ENCODE results near the gene OSBPL5. TPM values are rescaled to one million over a fixed set of nuclear protein-coding genes. Genes with fewer than 3 reads are reported as not detected.

Gene OSBPL5
- total RNA-seq, 1 experiment from 2014 or later, result 6.4 TPM

DNA sequence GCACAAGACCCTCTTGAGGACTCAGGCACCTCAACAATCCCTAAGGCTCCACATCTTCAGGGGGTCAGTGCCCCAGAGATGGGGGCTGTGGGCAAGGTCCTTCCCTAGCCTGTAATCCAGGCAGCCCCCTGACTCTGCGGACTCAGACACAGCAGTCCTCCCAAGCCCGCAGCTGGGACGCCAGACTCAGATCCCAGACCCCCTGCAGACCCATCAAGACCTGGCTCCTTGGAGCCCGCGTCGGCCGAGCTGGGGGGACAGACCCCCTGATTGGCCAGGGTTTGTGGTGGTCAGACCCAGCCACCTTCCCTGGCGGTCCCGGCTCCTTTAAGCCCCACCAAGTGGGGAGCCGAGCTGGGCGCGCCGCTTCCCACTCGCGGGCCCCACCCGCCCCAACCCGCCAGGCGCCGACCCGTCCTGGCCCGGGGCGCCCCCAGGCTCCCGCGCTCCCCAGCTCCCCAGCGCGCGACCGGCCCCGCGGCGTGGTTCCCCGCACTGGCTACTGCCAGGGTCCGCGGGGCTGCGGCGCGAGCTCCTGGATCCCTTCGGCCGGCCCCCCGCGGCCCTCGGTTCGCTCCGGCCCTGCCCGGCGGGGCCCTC lies 458 bp downstream of the OSBPL5 start:
- no TSS peak for BruUV-seq (replicated peaks)
- no peak for DNase-seq
- Histone ChIP-seq H3K4me3 (peak overlapping the region; percentile 31; the same call in 1 of the 2 replicates), H4K20me1 (ENCODE audit: insufficient read depth) (no peaks in the 10 kb centered on the region), H2AFZ (no peak overlapping the region), H3K79me2 (ENCODE audit: low read depth) (no peaks in the 10 kb centered on the region), H3K4me1 (replicated peaks; ENCODE audit: insufficient read depth) (no peaks in the 10 kb centered on the region), H3K9me3 (ENCODE audit: insufficient read depth, low read depth) (no peaks in the 10 kb centered on the region), H3K27ac (no peak overlapping the region), H3K36me3 (ENCODE audit: low read depth) (no peaks in the 10 kb centered on the region), H3K9me2 (ENCODE audit: insufficient read depth) (no peaks in the 10 kb centered on the region), H3F3A (ENCODE audit: insufficient read depth, low read depth) (no peaks in the 10 kb centered on the region), H3K27me3 (ENCODE audit: insufficient read depth, low read depth) (peaks cover 47% of the 10 kb centered on the region), H3K4me2 (peak overlapping the region; percentile 56; the same call in 1 of the 2 replicates)
- ChIA-PET CTCF (no interaction called here), POLR2A (ENCODE audit: unreplicated experiment) (no interaction called here)
- intact Hi-C loops (cut with micrococcal nuclease; ENCODE audit: unreplicated experiment), result no loop called here
- TF ChIP-seq, protein P1, sequence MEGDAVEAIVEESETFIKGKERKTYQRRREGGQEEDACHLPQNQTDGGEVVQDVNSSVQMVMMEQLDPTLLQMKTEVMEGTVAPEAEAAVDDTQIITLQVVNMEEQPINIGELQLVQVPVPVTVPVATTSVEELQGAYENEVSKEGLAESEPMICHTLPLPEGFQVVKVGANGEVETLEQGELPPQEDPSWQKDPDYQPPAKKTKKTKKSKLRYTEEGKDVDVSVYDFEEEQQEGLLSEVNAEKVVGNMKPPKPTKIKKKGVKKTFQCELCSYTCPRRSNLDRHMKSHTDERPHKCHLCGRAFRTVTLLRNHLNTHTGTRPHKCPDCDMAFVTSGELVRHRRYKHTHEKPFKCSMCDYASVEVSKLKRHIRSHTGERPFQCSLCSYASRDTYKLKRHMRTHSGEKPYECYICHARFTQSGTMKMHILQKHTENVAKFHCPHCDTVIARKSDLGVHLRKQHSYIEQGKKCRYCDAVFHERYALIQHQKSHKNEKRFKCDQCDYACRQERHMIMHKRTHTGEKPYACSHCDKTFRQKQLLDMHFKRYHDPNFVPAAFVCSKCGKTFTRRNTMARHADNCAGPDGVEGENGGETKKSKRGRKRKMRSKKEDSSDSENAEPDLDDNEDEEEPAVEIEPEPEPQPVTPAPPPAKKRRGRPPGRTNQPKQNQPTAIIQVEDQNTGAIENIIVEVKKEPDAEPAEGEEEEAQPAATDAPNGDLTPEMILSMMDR (conservative IDR thresholded peaks at IDR 0.05), result no peak
- no peak for TF ChIP-seq EZH2 (IDR thresholded peaks at IDR 0.05; ENCODE audit: low read depth)

DNA sequence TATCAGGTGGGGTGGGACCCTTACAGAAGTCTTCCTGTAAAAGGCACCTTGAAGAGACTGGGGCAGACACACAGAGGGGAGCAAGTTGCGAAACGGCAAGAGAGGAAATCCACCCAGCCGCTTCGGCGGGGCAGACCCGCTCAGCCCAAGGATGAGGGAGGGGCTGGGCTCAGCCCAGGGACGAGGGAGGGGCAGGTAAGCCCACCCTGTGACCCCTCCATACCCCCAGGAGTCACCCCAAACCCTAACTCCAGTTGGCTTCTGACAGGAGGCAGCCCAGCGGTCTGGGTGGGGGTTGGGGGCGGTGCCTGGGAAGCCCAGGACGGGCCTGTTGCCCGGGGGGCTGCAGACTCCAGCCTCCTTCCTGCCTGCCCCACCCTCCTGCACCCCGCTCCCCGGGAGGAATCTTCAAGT lies 965 bp downstream of the OSBPL5 start:
- no peaks in the 10 kb centered on the region for H3K79me2 ChIP-seq (ENCODE audit: low read depth)
- H3K4me2 ChIP-seq, result no peak overlapping the region
- H3K27ac ChIP-seq, result no peak overlapping the region
- ChIA-PET POLR2A (ENCODE audit: unreplicated experiment) (no interaction called here), CTCF (no interaction called here)
- H2AFZ ChIP-seq, result no peak overlapping the region
- H3K9me2 ChIP-seq (ENCODE audit: insufficient read depth), result no peaks in the 10 kb centered on the region
- no peak for TF ChIP-seq EZH2 (IDR thresholded peaks at IDR 0.05; ENCODE audit: low read depth)
- TF ChIP-seq, protein P1 (conservative IDR thresholded peaks at IDR 0.05), result no peak
- no peak overlapping the region for H3K4me3 ChIP-seq
- no peaks in the 10 kb centered on the region for H3K9me3 ChIP-seq (ENCODE audit: insufficient read depth, low read depth)
- H3F3A ChIP-seq (ENCODE audit: insufficient read depth, low read depth), result no peaks in the 10 kb centered on the region
- H3K27me3 ChIP-seq (ENCODE audit: insufficient read depth, low read depth), result peaks cover 42% of the 10 kb centered on the region
- H4K20me1 ChIP-seq (ENCODE audit: insufficient read depth), result no peaks in the 10 kb centered on the region
- no peaks in the 10 kb centered on the region for H3K4me1 ChIP-seq (replicated peaks; ENCODE audit: insufficient read depth)
- H3K36me3 ChIP-seq (ENCODE audit: low read depth), result no peaks in the 10 kb centered on the region
- BruUV-seq (replicated peaks), result no TSS peak
- no peak for DNase-seq
- intact Hi-C loops (cut with micrococcal nuclease; ENCODE audit: unreplicated experiment), result no loop called here

DNA sequence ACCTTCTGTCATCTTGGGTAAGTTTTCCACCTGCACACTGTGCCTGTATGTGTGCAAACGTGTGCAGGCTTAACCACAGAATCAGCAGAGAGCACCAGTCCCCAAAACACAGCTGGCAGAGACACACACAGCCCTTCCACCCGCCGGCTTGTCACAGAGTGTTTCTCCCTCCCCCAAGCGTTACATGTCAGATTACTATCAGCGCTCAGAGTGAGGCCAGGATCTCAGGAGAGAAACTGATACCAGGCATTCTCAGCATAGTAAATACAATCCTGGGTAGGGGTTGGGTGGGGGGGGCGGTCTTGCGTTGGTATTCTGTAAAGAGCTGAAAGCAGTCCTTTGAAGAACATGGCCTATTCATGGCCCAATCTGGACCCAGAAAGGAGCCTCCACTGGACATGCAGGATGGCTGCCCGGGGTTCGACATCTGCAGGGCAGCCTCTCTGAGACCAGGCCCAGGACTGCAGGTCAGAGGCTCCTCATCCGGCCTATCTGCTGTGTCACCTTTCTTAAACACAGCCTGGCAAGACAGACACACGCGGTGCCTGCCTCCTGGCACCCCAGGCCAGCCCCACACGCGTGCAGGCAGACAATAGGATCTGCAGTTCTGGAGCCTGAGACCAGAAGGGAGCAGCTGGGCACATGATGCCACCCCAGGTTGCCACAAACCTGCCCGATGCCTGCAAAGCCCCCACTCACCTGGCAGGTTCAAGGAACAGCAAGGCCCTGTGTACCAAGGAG lies 1.7 kb downstream of the OSBPL5 start:
- no peaks in the 10 kb centered on the region for H3K36me3 ChIP-seq (ENCODE audit: low read depth)
- no peaks in the 10 kb centered on the region for H4K20me1 ChIP-seq (ENCODE audit: insufficient read depth)
- BruUV-seq (replicated peaks), result no TSS peak
- no peaks in the 10 kb centered on the region for H3K9me2 ChIP-seq (ENCODE audit: insufficient read depth)
- CTCF ChIA-PET, result interaction anchor here (0.7 to 1.2 kb wide), 2 partner anchors 68 to 126 kb away, joined by 3 to 4 read pairs; no protein-coding TSS in a partner anchor
- H3K27me3 ChIP-seq (ENCODE audit: insufficient read depth, low read depth), result peaks cover 38% of the 10 kb centered on the region
- no peak for TF ChIP-seq EZH2 (IDR thresholded peaks at IDR 0.05; ENCODE audit: low read depth)
- TF ChIP-seq, protein P1 (conservative IDR thresholded peaks at IDR 0.05), result no peak
- POLR2A ChIA-PET (ENCODE audit: unreplicated experiment), result no interaction called here
- no peak overlapping the region for H2AFZ ChIP-seq
- no peak overlapping the region for H3K4me2 ChIP-seq
- H3K79me2 ChIP-seq (ENCODE audit: low read depth), result no peaks in the 10 kb centered on the region
- H3F3A ChIP-seq (ENCODE audit: insufficient read depth, low read depth), result no peaks in the 10 kb centered on the region
- H3K9me3 ChIP-seq (ENCODE audit: insufficient read depth, low read depth), result no peaks in the 10 kb centered on the region
- intact Hi-C loops (cut with micrococcal nuclease; ENCODE audit: unreplicated experiment), result no loop called here
- H3K4me3 ChIP-seq, result no peak overlapping the region
- H3K27ac ChIP-seq, result no peak overlapping the region
- DNase-seq, result no peak
- H3K4me1 ChIP-seq (replicated peaks; ENCODE audit: insufficient read depth), result no peaks in the 10 kb centered on the region
